Endodermal cell (in vitro differentiated cells): ENCODE data around the gene NT5E. TPM values are rescaled to one million over a fixed set of nuclear protein-coding genes. Genes with fewer than 3 reads are reported as not detected.

ENCODE experiments used
- DNase-seq: peaks from one replicate; pipeline ENCODE4 v3.0.0-alpha.2; 2017
- H3K27ac ChIP-seq: 2 replicates; pipeline ENCODE4 v1.5.1; 2013; ENCODE audit warnings: mild to moderate bottlenecking, low read depth, low read length, moderate library complexity
- H3K27me3 ChIP-seq: 2 replicates; pipeline ENCODE4 v1.6.1; 2013; ENCODE audit warnings: mild to moderate bottlenecking, low read length, moderate library complexity; ENCODE audit not compliant: insufficient read depth, control insufficient read depth, poor library complexity, severe bottlenecking
- H3K36me3 ChIP-seq: 2 replicates; pipeline ENCODE4 v1.7.0; 2013; ENCODE audit warnings: mild to moderate bottlenecking, low read length, moderate library complexity; ENCODE audit not compliant: control insufficient read depth, insufficient read depth
- H3K4me1 ChIP-seq: one replicate; pipeline ENCODE4 v1.7.0; 2013; ENCODE audit warnings: low read length; ENCODE audit not compliant: control insufficient read depth, insufficient read depth
- H3K4me3 ChIP-seq: 2 replicates; pipeline ENCODE4 v1.5.1; 2013; ENCODE audit warnings: mild to moderate bottlenecking, low read length, moderate library complexity
- H3K9ac ChIP-seq: 2 replicates; pipeline ENCODE4 v1.6.1; 2013; ENCODE audit warnings: mild to moderate bottlenecking, low read length, moderate library complexity; ENCODE audit not compliant: poor library complexity, severe bottlenecking; ENCODE audit errors: extremely low read depth
- H3K9me3 ChIP-seq: 2 replicates; pipeline ENCODE4 v1.6.1; 2013; ENCODE audit warnings: mild to moderate bottlenecking, low read length, moderate library complexity; ENCODE audit not compliant: control insufficient read depth
- H3K27ac Mint-ChIP-seq: 2 replicates; pipeline ENCODE4 v1.8.0; 2020; ENCODE audit warnings: mixed read lengths
- H3K27me3 Mint-ChIP-seq: 2 replicates; pipeline ENCODE4 v1.8.0; 2021; ENCODE audit warnings: mild to moderate bottlenecking, mixed read lengths; ENCODE audit not compliant: insufficient read depth
- H3K36me3 Mint-ChIP-seq: 2 replicates; pipeline ENCODE4 v1.8.0; 2020; ENCODE audit warnings: low read depth, mixed read lengths
- H3K4me1 Mint-ChIP-seq: 2 replicates; pipeline ENCODE4 v1.8.0; 2020; ENCODE audit warnings: mixed read lengths
- H3K4me3 Mint-ChIP-seq: 2 replicates; pipeline ENCODE4 v1.8.0; 2020; ENCODE audit warnings: mild to moderate bottlenecking, moderate library complexity, mixed read lengths
- H3K9me3 Mint-ChIP-seq: 2 replicates; pipeline ENCODE4 v1.8.0; 2020; ENCODE audit warnings: mild to moderate bottlenecking, mixed read lengths
- CTCF ChIP-seq: fragments of 200-600 bp; sonication (generic); conservative IDR thresholded peaks from 2 replicates; pipeline ENCODE4 v1.5.0; 2021; ENCODE audit warnings: antibody characterized with exemption, mild to moderate bottlenecking
- WGBS, 2 experiments: methylation state at CpG; one replicate each; pipeline versions ENCODE4 v1.1.5 to v1.1.7; 2013; ENCODE audit warnings: missing lambda C conversion rate in 2 of 2, mixed read lengths in 1 of 2; ENCODE audit not compliant: insufficient coverage in 1 of 2, insufficient read length in 1 of 2; 5-methylcytosine and 5-hydroxymethylcytosine counted together
- total RNA-seq, 2 donors: library from RNA; stranded (reverse); fragmentation: NEBNext Ultra II Directional in 1 of 2; extraction: Animal tissue kit (Norgen Biotek cat#: 25700) in 1 of 2; gene quantifications; 2 replicates in 1 of 2; 3 replicates in 1 of 2; pipeline ENCODE4 v1.2.1, GENCODE V29; 2021

Gene NT5E
- total RNA-seq, 2 donors from 2014 or later = 0.33 to 0.75 TPM

DNA sequence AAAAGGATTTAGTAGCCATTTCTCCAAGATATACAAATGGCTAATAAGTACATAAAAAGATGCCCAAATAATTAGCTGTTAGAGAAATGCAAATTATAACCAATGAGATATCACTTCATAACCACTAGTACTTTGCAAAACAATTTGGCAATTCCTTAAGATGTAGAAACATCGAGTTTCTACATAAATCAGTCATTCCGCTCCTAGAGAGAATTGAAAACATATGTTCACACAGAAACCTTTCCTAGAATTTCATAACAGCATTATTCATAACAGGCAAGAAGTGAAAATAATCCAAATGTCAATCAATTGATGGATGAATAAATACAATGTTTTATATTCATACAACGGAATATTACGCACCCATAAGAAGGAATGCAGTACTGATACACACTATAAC lies 20.5 kb upstream of the NT5E start:
- Histone ChIP-seq H3K36me3 (no peaks in the 10 kb centered on the region), H3K4me3 (no peak overlapping the region), H3K9ac (no peak overlapping the region), H3K27me3 (no peaks in the 10 kb centered on the region), H3K9me3 (no peaks in the 10 kb centered on the region), H3K27ac (no peak overlapping the region), H3K4me1 (no peaks in the 10 kb centered on the region)
- H3K4me3 Mint-ChIP-seq = no peak overlapping the region
- WGBS, 2 experiments = 87 to 100% methylated on average over 1 to 4 of the region's 4 CpGs
- no peak for TF ChIP-seq CTCF
- H3K36me3 Mint-ChIP-seq = no peaks in the 10 kb centered on the region
- H3K27ac Mint-ChIP-seq = no peak overlapping the region
- H3K9me3 Mint-ChIP-seq = peaks cover 11% of the 10 kb centered on the region
- DNase-seq = no peak
- no peaks in the 10 kb centered on the region for H3K4me1 Mint-ChIP-seq
- no peaks in the 10 kb centered on the region for H3K27me3 Mint-ChIP-seq

GRCh38 chr6:85431271-85431670 lies 18.6 kb upstream of the NT5E start:
- H3K36me3 Mint-ChIP-seq = no peaks in the 10 kb centered on the region
- no peak for TF ChIP-seq CTCF
- Histone ChIP-seq H3K9ac (no peak overlapping the region), H3K9me3 (no peaks in the 10 kb centered on the region), H3K4me3 (no peak overlapping the region), H3K27ac (no peak overlapping the region), H3K4me1 (no peaks in the 10 kb centered on the region), H3K27me3 (no peaks in the 10 kb centered on the region), H3K36me3 (no peaks in the 10 kb centered on the region)
- no peak overlapping the region for H3K27ac Mint-ChIP-seq
- no peaks in the 10 kb centered on the region for H3K27me3 Mint-ChIP-seq
- no peak for DNase-seq
- H3K4me1 Mint-ChIP-seq = no peaks in the 10 kb centered on the region
- H3K4me3 Mint-ChIP-seq = no peak overlapping the region
- H3K9me3 Mint-ChIP-seq = peaks cover 7% of the 10 kb centered on the region
- WGBS, 2 experiments = 84 to 100% methylated on average over 1 to 3 of the region's 3 CpGs

DNA sequence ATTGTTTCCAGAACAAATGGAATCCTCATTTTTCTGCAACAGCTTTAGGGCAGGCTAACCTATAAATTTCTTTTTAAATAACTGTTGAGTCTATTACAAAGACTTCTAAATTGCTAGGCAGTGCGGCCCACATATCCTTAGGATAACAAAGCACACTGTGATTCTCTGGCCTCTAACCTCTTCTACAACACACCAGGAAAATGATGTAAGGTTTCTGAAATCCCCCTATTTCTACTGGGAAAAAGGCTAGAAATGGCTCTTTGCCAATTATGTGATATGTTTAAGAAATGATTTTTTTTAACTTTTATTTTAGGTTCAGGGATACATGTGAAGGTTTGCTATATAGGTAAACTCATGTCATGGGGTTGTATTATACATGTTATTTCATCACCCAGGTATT lies 17.3 kb upstream of the NT5E start:
- no peaks in the 10 kb centered on the region for H3K9me3 Mint-ChIP-seq
- Histone ChIP-seq H3K36me3 (no peaks in the 10 kb centered on the region), H3K9me3 (no peaks in the 10 kb centered on the region), H3K9ac (no peak overlapping the region), H3K4me3 (no peak overlapping the region), H3K27me3 (no peaks in the 10 kb centered on the region), H3K27ac (no peak overlapping the region), H3K4me1 (no peaks in the 10 kb centered on the region)
- WGBS, 2 experiments = 91% methylated on average over 1 of the region's 1 CpG; no CpG with 5 or more reads in 1 of the 2 experiments
- no peak for DNase-seq
- H3K4me1 Mint-ChIP-seq = no peaks in the 10 kb centered on the region
- no peak for TF ChIP-seq CTCF
- no peaks in the 10 kb centered on the region for H3K27me3 Mint-ChIP-seq
- no peaks in the 10 kb centered on the region for H3K36me3 Mint-ChIP-seq
- H3K27ac Mint-ChIP-seq = no peak overlapping the region
- H3K4me3 Mint-ChIP-seq = no peak overlapping the region
